BJ (cell line): ENCODE data around the gene HMGXB3. TPM values are rescaled to one million over a fixed set of nuclear protein-coding genes. Genes with fewer than 3 reads are reported as not detected.
A peak's percentile ranks its signal among the peaks of the same experiment; 100 is the strongest.

Source experiments
- CTCF ChIA-PET: fragments of 350-600 bp; formaldehyde crosslinking; extraction: SDS; loops from one replicate; lab custom pipeline; 2021; ENCODE audit warnings: antibody characterized with exemption, inconsistent platforms; lab: Yijun Ruan, JAX
- POLR2A ChIA-PET: fragments of 300-600 bp; sonication (Branson Sonifier 250); formaldehyde crosslinking; extraction: SDS; loops from one replicate; lab custom pipeline; 2021; ENCODE audit warnings: antibody characterized with exemption; lab: Charles Lee
- DNase-seq: peaks from one replicate; pipeline ENCODE4 v3.0.0-alpha.2; 2011; ENCODE audit warnings: low read depth
- H3K27me3 ChIP-seq: 2 replicates; pipeline ENCODE4 v1.6.0; 2011; ENCODE audit warnings: low read length; ENCODE audit not compliant: control insufficient read depth, insufficient read depth
- H3K36me3 ChIP-seq: 2 replicates; pipeline ENCODE4 v1.5.1; 2011; ENCODE audit warnings: low read length; ENCODE audit not compliant: control insufficient read depth, insufficient read depth
- H3K4me3 ChIP-seq: 2 replicates; pipeline ENCODE4 v1.5.1; 2011; ENCODE audit warnings: low read depth, mild to moderate bottlenecking, control low read depth, low read length
- CTCF ChIP-seq: IDR thresholded peaks from 2 replicates; pipeline ENCODE4 v1.5.1; 2011; ENCODE audit warnings: low read depth, mild to moderate bottlenecking, control low read depth, inconsistent platforms, low read length, moderate library complexity; ENCODE audit not compliant: insufficient read depth
- polyA minus RNA-seq: library from RNA; depleted of rRNA, polyadenylated mRNA; stranded (reverse); fragments of >200 nt; gene quantifications from 2 replicates; pipeline ENCODE4 v1.2.3, GENCODE V29; 2011; rRNA and poly(A)+ RNA removed
- polyA plus RNA-seq: library from polyadenylated mRNA; depleted of rRNA; stranded (reverse); fragments of >200 nt; gene quantifications from 2 replicates; pipeline ENCODE4 v1.2.3, GENCODE V29; 2011; rRNA removed

The HMGXB3 gene
- 33.4 and 39.0 TPM in 2 replicates for polyA plus RNA-seq
- polyA minus RNA-seq, result 37.4 and 52.1 TPM in 2 replicates

GRCh38 chr5:150000256-150000989 is at the start of gene HMGXB3, which contains the start of gene TIGD6:
HMGXB3 (plus strand) TSS chr5:150000739; CDS start chr5:150004853, 4,114 bp downstream.
TIGD6 (minus strand) TSS chr5:150000654; CDS start chr5:149996348, 4,306 bp downstream.
- CTCF ChIA-PET, result interaction anchor here (0.8 to 3.3 kb wide), 9 partner anchors 9 to 218 kb away, joined by 3 to 17 read pairs (median 3); no protein-coding TSS in a partner anchor
- POLR2A ChIA-PET, result interaction anchor here (0.5 to 0.6 kb wide), 2 partner anchors 115 to 298 kb away, joined by 3 read pairs; no protein-coding TSS in a partner anchor
- peak; percentile 54 for DNase-seq
- TF ChIP-seq CTCF, result 0 out of 2 replicates have a peak, but pooled peaks have one; percentile 10
- Histone ChIP-seq H3K27me3 (no peaks in the 10 kb centered on the region), H3K4me3 (peak within 1 kb of the TSS; percentile 70), H3K36me3 (no peaks in the 10 kb centered on the region; the same call in 1 of the 2 replicates)

- Histone ChIP-seq H3K36me3 (no peaks in the 10 kb centered on the region), H3K4me3 (no peak overlapping the region), H3K27me3 (no peaks in the 10 kb centered on the region; the same call in 1 of the 2 replicates)
- ChIA-PET POLR2A (no interaction called here), CTCF (interaction anchor here (0.9 to 8.4 kb wide), 4 partner anchors 8 to 98 kb away, joined by 3 to 43 read pairs (median 3); partner anchors contain the start of gene SLC26A2)
- peak; percentile 14; the same call in 1 of the 2 replicates for TF ChIP-seq CTCF
- DNase-seq, result no peak
Measured at GRCh38 chr5:149951138-149951749, 49.3 kb upstream of the HMGXB3 start.

- DNase-seq, result no peak
- ChIA-PET POLR2A (no interaction called here), CTCF (interaction anchor here (0.7 kb wide), 1 partner anchor 33 kb away, joined by 3 read pairs; no protein-coding TSS in a partner anchor)
- no peaks in the 10 kb centered on the region; the same call in 1 of the 2 replicates for H3K27me3 ChIP-seq
- H3K36me3 ChIP-seq, result no peaks in the 10 kb centered on the region
- H3K4me3 ChIP-seq, result no peak overlapping the region
- TF ChIP-seq CTCF, result no peak
Measured at GRCh38 chr5:149953436-149954121, 47.0 kb upstream of the HMGXB3 start.

- H3K36me3 ChIP-seq, result no peaks in the 10 kb centered on the region
- no peaks in the 10 kb centered on the region; the same call in 1 of the 2 replicates for H3K27me3 ChIP-seq
- ChIA-PET POLR2A (no interaction called here), CTCF (interaction anchor here (1.4 kb wide), 1 partner anchor 117 kb away, joined by 4 read pairs; no protein-coding TSS in a partner anchor)
- no peak for TF ChIP-seq CTCF
- no peak overlapping the region for H3K4me3 ChIP-seq
- no peak for DNase-seq
Measured at GRCh38 chr5:149954798-149955197, 45.7 kb upstream of the HMGXB3 start.
